Endothelial cell (in vitro differentiated cells): ENCODE measurements around the gene PARD3. TPM values are rescaled to one million over a fixed set of nuclear protein-coding genes. Genes with fewer than 3 reads are reported as not detected.
A peak's percentile ranks its signal among the peaks of the same experiment; 100 is the strongest.

Source experiments
- DNase-seq: peaks from one replicate; pipeline ENCODE4 v3.0.0; 2021; ENCODE audit warnings: low spot score
- H3K27ac Mint-ChIP-seq: one replicate; pipeline ENCODE4 v1.8.0; 2021; ENCODE audit warnings: mixed read lengths, inconsistent platforms; ENCODE audit not compliant: unreplicated experiment
- H3K27me3 Mint-ChIP-seq: one replicate; pipeline ENCODE4 v1.8.0; 2021; ENCODE audit warnings: mild to moderate bottlenecking, moderate library complexity, mixed read lengths, inconsistent platforms; ENCODE audit not compliant: unreplicated experiment
- H3K36me3 Mint-ChIP-seq: one replicate; pipeline ENCODE4 v1.8.0; 2021; ENCODE audit warnings: mild to moderate bottlenecking, low read depth, mixed read lengths, inconsistent platforms; ENCODE audit not compliant: unreplicated experiment
- H3K4me1 Mint-ChIP-seq: one replicate; pipeline ENCODE4 v1.8.0; 2021; ENCODE audit warnings: mild to moderate bottlenecking, mixed read lengths, inconsistent platforms; ENCODE audit not compliant: unreplicated experiment
- H3K4me3 Mint-ChIP-seq: one replicate; pipeline ENCODE4 v1.8.0; 2021; ENCODE audit warnings: mild to moderate bottlenecking, mixed read lengths, inconsistent platforms; ENCODE audit not compliant: unreplicated experiment
- H3K9me3 Mint-ChIP-seq: one replicate; pipeline ENCODE4 v1.8.0; 2021; ENCODE audit warnings: mixed read lengths, inconsistent platforms; ENCODE audit not compliant: unreplicated experiment
- total RNA-seq: library from RNA; stranded (reverse); fragmentation: NEBNext Ultra II Directional; extraction: Animal tissue kit (Norgen Biotek cat#: 25700); gene quantifications from one replicate; pipeline ENCODE4 v1.2.1, GENCODE V29; 2021; ENCODE audit not compliant: unreplicated experiment
- TF ChIP-seq, protein P1 (sequence below): fragments of 200-600 bp; sonication (generic); IDR thresholded peaks from one replicate; pipeline ENCODE4 v1.5.0; 2021; ENCODE audit warnings: antibody characterized with exemption; ENCODE audit not compliant: unreplicated experiment

Gene PARD3
- total RNA-seq, 1 donor from 2014 or later, result 35.2 TPM

DNA sequence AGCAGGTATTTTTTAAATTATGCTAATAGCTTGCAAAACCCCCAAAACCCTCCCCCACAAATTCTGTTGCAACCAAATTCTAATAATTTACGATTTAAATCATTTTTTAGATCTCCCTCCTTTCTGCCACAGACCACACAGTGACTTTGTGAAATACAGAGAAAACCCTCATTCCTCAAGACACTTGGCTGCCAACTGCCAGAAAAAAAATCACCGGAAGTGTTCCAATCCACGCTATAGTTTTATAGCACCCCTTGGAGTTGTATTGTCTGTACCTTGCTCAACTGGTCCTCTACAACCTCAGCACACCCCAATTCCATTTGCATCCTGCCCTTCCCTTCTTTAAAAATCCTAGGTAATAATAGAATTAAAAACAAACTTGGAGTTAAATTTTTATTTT lies 560.1 kb downstream of the PARD3 start:
- H3K27ac Mint-ChIP-seq, result no peak overlapping the region
- TF ChIP-seq, protein P1, sequence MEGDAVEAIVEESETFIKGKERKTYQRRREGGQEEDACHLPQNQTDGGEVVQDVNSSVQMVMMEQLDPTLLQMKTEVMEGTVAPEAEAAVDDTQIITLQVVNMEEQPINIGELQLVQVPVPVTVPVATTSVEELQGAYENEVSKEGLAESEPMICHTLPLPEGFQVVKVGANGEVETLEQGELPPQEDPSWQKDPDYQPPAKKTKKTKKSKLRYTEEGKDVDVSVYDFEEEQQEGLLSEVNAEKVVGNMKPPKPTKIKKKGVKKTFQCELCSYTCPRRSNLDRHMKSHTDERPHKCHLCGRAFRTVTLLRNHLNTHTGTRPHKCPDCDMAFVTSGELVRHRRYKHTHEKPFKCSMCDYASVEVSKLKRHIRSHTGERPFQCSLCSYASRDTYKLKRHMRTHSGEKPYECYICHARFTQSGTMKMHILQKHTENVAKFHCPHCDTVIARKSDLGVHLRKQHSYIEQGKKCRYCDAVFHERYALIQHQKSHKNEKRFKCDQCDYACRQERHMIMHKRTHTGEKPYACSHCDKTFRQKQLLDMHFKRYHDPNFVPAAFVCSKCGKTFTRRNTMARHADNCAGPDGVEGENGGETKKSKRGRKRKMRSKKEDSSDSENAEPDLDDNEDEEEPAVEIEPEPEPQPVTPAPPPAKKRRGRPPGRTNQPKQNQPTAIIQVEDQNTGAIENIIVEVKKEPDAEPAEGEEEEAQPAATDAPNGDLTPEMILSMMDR, result no peak
- DNase-seq, result no peak
- no peaks in the 10 kb centered on the region for H3K9me3 Mint-ChIP-seq
- peaks cover 36% of the 10 kb centered on the region for H3K4me1 Mint-ChIP-seq
- peaks cover 17% of the 10 kb centered on the region for H3K36me3 Mint-ChIP-seq
- peaks cover 3% of the 10 kb centered on the region for H3K27me3 Mint-ChIP-seq
- H3K4me3 Mint-ChIP-seq, result no peak overlapping the region

DNA sequence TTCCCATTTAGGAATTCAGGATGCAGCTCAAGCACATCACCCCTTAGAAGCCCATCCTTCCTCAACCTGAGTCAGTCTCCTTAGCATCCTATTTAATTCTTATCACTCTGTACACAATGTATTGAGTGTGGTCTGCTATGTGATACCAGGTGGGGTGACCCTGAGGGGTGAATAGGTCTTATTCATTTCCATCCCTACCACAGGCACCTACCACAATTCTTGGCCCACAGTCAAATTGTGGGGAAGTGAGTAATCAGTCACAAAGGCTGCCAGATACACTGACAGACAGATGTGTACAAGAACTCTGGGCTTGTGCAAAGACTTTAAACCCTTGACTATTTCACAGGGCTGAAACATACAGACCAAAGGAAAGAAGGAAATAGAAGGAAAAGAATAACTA lies 560.5 kb downstream of the PARD3 start:
- H3K27me3 Mint-ChIP-seq, result peaks cover 2% of the 10 kb centered on the region
- H3K4me3 Mint-ChIP-seq, result no peak overlapping the region
- DNase-seq, result no peak
- H3K4me1 Mint-ChIP-seq, result peaks cover 40% of the 10 kb centered on the region
- peaks cover 15% of the 10 kb centered on the region for H3K36me3 Mint-ChIP-seq
- H3K27ac Mint-ChIP-seq, result peak overlapping the region; percentile 36
- no peaks in the 10 kb centered on the region for H3K9me3 Mint-ChIP-seq
- TF ChIP-seq, protein P1, result no peak

DNA sequence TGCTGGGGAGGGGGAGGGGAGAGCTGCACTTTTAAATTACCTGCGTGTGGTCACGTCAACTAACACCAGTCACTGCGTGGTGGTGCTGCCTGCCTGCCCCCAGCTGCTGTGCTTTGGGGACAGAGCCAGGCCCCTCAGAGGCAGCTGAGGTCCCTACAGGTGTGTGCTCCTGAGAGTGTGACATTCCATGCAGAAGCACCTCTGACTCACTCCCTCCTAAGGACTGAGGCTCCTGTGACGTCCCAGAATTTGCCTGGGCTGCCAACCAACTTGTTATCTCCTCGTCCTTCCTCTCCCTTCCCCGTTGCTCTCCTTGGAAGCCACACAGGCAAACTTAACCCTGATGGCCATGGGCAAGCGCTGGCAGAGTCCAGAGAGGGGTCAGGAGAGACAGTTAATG lies 563.0 kb downstream of the PARD3 start:
- Mint-ChIP-seq H3K27ac (no peak overlapping the region), H3K9me3 (no peaks in the 10 kb centered on the region), H3K36me3 (no peaks in the 10 kb centered on the region), H3K4me1 (peaks cover 32% of the 10 kb centered on the region), H3K27me3 (peaks cover 2% of the 10 kb centered on the region), H3K4me3 (no peak overlapping the region)
- TF ChIP-seq, protein P1, result no peak
- DNase-seq, result no peak

DNA sequence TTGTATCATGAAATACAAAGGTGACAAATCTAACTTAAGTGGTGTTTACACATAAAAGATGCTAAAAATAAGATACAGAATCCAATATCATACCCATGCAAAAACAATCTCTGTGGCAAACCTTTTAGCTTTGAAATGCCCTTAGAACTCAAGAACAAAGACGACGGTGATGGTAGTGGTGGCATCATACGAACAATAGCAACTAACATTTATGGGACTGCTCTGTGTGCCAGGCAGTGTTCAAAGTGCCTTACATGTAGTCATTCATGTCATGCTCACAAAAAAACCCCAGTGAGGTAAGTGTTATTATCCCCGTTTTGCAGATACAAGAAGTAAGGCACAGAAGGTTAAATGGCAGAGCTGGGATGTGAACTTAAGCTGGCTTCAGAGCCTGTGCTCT lies 563.9 kb downstream of the PARD3 start:
- Mint-ChIP-seq H3K4me1 (peaks cover 31% of the 10 kb centered on the region), H3K27ac (no peak overlapping the region), H3K27me3 (peaks cover 2% of the 10 kb centered on the region), H3K4me3 (no peak overlapping the region), H3K36me3 (no peaks in the 10 kb centered on the region), H3K9me3 (no peaks in the 10 kb centered on the region)
- DNase-seq, result no peak
- TF ChIP-seq, protein P1, result no peak

DNA sequence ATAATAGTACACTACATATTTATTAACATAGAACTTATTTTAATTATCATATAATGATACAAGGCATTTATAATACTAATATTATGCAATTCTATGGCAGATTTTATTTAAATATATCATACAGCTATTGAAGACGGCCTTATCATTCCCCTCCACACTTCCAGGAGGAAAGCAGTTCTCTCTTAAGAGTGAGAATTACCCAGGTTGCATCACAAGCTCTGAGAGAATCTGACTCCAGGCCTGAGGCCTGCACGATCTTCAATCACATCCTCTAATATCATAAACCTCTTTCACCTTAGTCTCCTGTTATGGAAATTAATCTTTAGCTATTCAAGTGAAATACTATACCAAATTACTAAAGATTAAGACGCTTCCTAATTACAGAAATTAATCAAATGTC lies 564.4 kb downstream of the PARD3 start:
- no peak for DNase-seq
- no peaks in the 10 kb centered on the region for H3K9me3 Mint-ChIP-seq
- H3K36me3 Mint-ChIP-seq, result no peaks in the 10 kb centered on the region
- H3K27me3 Mint-ChIP-seq, result peaks cover 2% of the 10 kb centered on the region
- H3K4me1 Mint-ChIP-seq, result peaks cover 33% of the 10 kb centered on the region
- H3K4me3 Mint-ChIP-seq, result no peak overlapping the region
- TF ChIP-seq, protein P1, result no peak
- H3K27ac Mint-ChIP-seq, result no peak overlapping the region
